ENCODE data around the gene LILRA5. TPM values are rescaled to one million over a fixed set of nuclear protein-coding genes. Genes with fewer than 3 reads are reported as not detected.
"Not testable (repeated sequence)": the region's sequence is repeated elsewhere in the genome, so short reads cannot be mapped to it uniquely, and the experiment has no call there.

LILRA5 gene
- total and polyA plus RNA-seq, 2 of the 8 experiments (the other 6 are each of a cell fraction or from before 2014, with no cell fraction given) = not detected

- H3K79me1 ChIP-seq (ENCODE audit: low read depth, low read length); H3K18ac ChIP-seq (ENCODE audit: extremely low read depth, low read length); H3K27me3 ChIP-seq (replicated peaks in 1 of 4; ENCODE audit: control insufficient read depth in 3 of 4, extremely low read depth in 1 of 4, insufficient read depth in 3 of 4, low read length in 3 of 4); H4K5ac ChIP-seq (ENCODE audit: insufficient read length, low read depth, low read length); FAIRE-seq; H3K23me2 ChIP-seq (ENCODE audit: low read depth, low read length); H4K91ac ChIP-seq (replicated peaks; ENCODE audit: insufficient read length, low read length); H2BK15ac ChIP-seq (ENCODE audit: low read length); H2BK12ac ChIP-seq (ENCODE audit: low read depth, low read length); H2BK5ac ChIP-seq (ENCODE audit: low read depth, low read length); H3K79me2 ChIP-seq (ENCODE audit: control insufficient read depth in 1 of 2, insufficient read depth in 2 of 2, low read length in 2 of 2); POLR2A ChIA-PET (ENCODE audit: partially characterized antibody); H3K4me2 ChIP-seq (ENCODE audit: insufficient read depth in 1 of 2, low read depth in 2 of 2, low read length in 2 of 2); H3K4me3 ChIP-seq (ENCODE audit: extremely low read depth in 1 of 4, insufficient read depth in 2 of 4, low read depth in 3 of 4, low read length in 4 of 4); H2AK5ac ChIP-seq (ENCODE audit: low read depth, low read length); H3K36me3 ChIP-seq (ENCODE audit: control insufficient read depth in 2 of 4, insufficient read depth in 4 of 4, low read length in 3 of 4); H3K56ac ChIP-seq (replicated peaks; ENCODE audit: insufficient read length, low read depth, low read length); H3K27ac ChIP-seq (ENCODE audit: low read depth, low read length); H3K9me3 ChIP-seq (ENCODE audit: insufficient read depth in 2 of 2, low read depth in 1 of 2, low read length in 1 of 2); H3K23ac ChIP-seq (ENCODE audit: insufficient read length); H2BK120ac ChIP-seq (replicated peaks; ENCODE audit: low read depth, low read length); H4K20me1 ChIP-seq (replicated peaks in 1 of 2; ENCODE audit: control insufficient read depth in 1 of 2, insufficient read depth in 2 of 2, low read length in 2 of 2); H3K14ac ChIP-seq (ENCODE audit: insufficient read length); H4K8ac ChIP-seq (ENCODE audit: extremely low read depth, insufficient read depth, low read length); H3K9ac ChIP-seq (replicated peaks in 1 of 4; ENCODE audit: extremely low read depth in 1 of 4, low read depth in 3 of 4, low read length in 3 of 4); H3K4me1 ChIP-seq (replicated peaks in 1 of 4; ENCODE audit: control insufficient read depth in 3 of 4, insufficient read depth in 4 of 4, low read length in 3 of 4); H2BK20ac ChIP-seq (ENCODE audit: low read length); H2AFZ ChIP-seq (ENCODE audit: low read length); CTCF ChIA-PET (ENCODE audit: partially characterized antibody); H3K4ac ChIP-seq (replicated peaks; ENCODE audit: insufficient read length, low read depth, low read length): not testable (repeated sequence)
- 77% methylated on average over 5 of the region's 5 CpGs; no CpG with 5 or more reads in 1 of the 2 experiments for WGBS, 2 experiments (ENCODE audit: extremely low coverage in 1 of 2, insufficient coverage in 1 of 2, insufficient read length in 1 of 2, insufficient replicate concordance in 2 of 2, low coverage in 1 of 2, low lambda C conversion rate in 2 of 2, missing lambda C conversion rate in 1 of 2)
- DNase-seq (ENCODE audit: low read depth in 1 of 2, low spot score in 2 of 2) = peak in 1 of 2 experiments; percentile 17
Observed at GRCh38 chr19:54272181-54272580, 40.8 kb downstream of the LILRA5 start.

GRCh38 chr19:54271587-54271986, 41.4 kb downstream of the LILRA5 start:
- H3K9me3 ChIP-seq (ENCODE audit: insufficient read depth in 2 of 2, low read depth in 1 of 2, low read length in 1 of 2); H3K9ac ChIP-seq (replicated peaks in 1 of 4; ENCODE audit: extremely low read depth in 1 of 4, low read depth in 3 of 4, low read length in 3 of 4); H3K36me3 ChIP-seq (ENCODE audit: control insufficient read depth in 2 of 4, insufficient read depth in 4 of 4, low read length in 3 of 4); H3K18ac ChIP-seq (ENCODE audit: extremely low read depth, low read length); H2BK12ac ChIP-seq (ENCODE audit: low read depth, low read length); H3K56ac ChIP-seq (replicated peaks; ENCODE audit: insufficient read length, low read depth, low read length); POLR2A ChIA-PET (ENCODE audit: partially characterized antibody); H4K91ac ChIP-seq (replicated peaks; ENCODE audit: insufficient read length, low read length); H3K27me3 ChIP-seq (replicated peaks in 1 of 4; ENCODE audit: control insufficient read depth in 3 of 4, extremely low read depth in 1 of 4, insufficient read depth in 3 of 4, low read length in 3 of 4); H3K4me3 ChIP-seq (ENCODE audit: extremely low read depth in 1 of 4, insufficient read depth in 2 of 4, low read depth in 3 of 4, low read length in 4 of 4); H4K5ac ChIP-seq (ENCODE audit: insufficient read length, low read depth, low read length); H3K23ac ChIP-seq (ENCODE audit: insufficient read length); H3K27ac ChIP-seq (ENCODE audit: low read depth, low read length); H4K8ac ChIP-seq (ENCODE audit: extremely low read depth, insufficient read depth, low read length); H3K4me2 ChIP-seq (ENCODE audit: insufficient read depth in 1 of 2, low read depth in 2 of 2, low read length in 2 of 2); H3K4ac ChIP-seq (replicated peaks; ENCODE audit: insufficient read length, low read depth, low read length); H2BK15ac ChIP-seq (ENCODE audit: low read length); H3K14ac ChIP-seq (ENCODE audit: insufficient read length); H2AK5ac ChIP-seq (ENCODE audit: low read depth, low read length); CTCF ChIA-PET (ENCODE audit: partially characterized antibody); H3K79me2 ChIP-seq (ENCODE audit: control insufficient read depth in 1 of 2, insufficient read depth in 2 of 2, low read length in 2 of 2); H2BK5ac ChIP-seq (ENCODE audit: low read depth, low read length); H2BK120ac ChIP-seq (replicated peaks; ENCODE audit: low read depth, low read length); H3K79me1 ChIP-seq (ENCODE audit: low read depth, low read length); H2BK20ac ChIP-seq (ENCODE audit: low read length); H2AFZ ChIP-seq (ENCODE audit: low read length); DNase-seq (ENCODE audit: low read depth in 1 of 2, low spot score in 2 of 2); H3K23me2 ChIP-seq (ENCODE audit: low read depth, low read length); FAIRE-seq; H3K4me1 ChIP-seq (replicated peaks in 1 of 4; ENCODE audit: control insufficient read depth in 3 of 4, insufficient read depth in 4 of 4, low read length in 3 of 4); H4K20me1 ChIP-seq (replicated peaks in 1 of 2; ENCODE audit: control insufficient read depth in 1 of 2, insufficient read depth in 2 of 2, low read length in 2 of 2): not testable (repeated sequence)
- whole genome bisulfite sequencing, 2 experiments (ENCODE audit: extremely low coverage in 1 of 2, insufficient coverage in 1 of 2, insufficient read length in 1 of 2, insufficient replicate concordance in 2 of 2, low coverage in 1 of 2, low lambda C conversion rate in 2 of 2, missing lambda C conversion rate in 1 of 2) = 94% methylated on average over 2 of the region's 4 CpGs; no CpG with 5 or more reads in 1 of the 2 experiments

All from H1 (cell line).